GM19328 (cell line): ENCODE results near the gene WDR48.
"Not testable (repeated sequence)": the region's sequence is repeated elsewhere in the genome, so short reads cannot be mapped to it uniquely, and the experiment has no call there.

Source experiments
- ATAC-seq: cut with Tn5 transposase; IDR thresholded peaks from one replicate; pipeline ENCODE4 v1.9.1; 2021; ENCODE audit warnings: mild to moderate bottlenecking, moderate library complexity; ENCODE audit not compliant: unreplicated experiment

Gene WDR48

GRCh38 chr3:39051649-39052561, at the start of gene WDR48, which contains the start of gene SCN11A:
WDR48 (plus strand) TSS chr3:39052016; CDS start chr3:39052026, 10 bp downstream.
SCN11A (minus strand) TSS chr3:39051944; CDS start chr3:38950362, 101,582 bp downstream.
- peak; percentile 98 for ATAC-seq

GRCh38 chr3:39005295-39005694, 46.5 kb upstream of the WDR48 start:
- ATAC-seq = no peak

- no peak for ATAC-seq
Measured at GRCh38 chr3:39011191-39011736, 40.6 kb upstream of the WDR48 start.

DNA sequence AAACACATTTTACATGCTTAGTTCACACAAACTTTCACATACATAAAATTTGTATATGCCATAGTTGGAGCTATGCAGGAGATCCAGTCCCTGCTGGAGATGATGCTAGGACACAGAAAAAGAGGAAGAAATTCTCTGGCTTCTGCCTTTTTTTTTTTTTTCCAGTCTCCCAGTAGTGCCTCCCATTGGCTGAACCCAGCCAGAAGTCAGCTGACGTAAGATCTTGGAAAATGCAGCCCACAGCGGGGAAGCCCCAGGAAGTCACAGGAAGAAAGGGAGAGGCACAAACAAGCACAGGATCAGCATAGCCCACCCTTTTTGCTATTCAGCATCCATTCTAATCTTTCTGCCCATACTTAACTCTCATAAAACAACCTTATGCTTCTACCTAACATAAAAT, 38.5 kb upstream of the WDR48 start:
- ATAC-seq = no peak

DNA sequence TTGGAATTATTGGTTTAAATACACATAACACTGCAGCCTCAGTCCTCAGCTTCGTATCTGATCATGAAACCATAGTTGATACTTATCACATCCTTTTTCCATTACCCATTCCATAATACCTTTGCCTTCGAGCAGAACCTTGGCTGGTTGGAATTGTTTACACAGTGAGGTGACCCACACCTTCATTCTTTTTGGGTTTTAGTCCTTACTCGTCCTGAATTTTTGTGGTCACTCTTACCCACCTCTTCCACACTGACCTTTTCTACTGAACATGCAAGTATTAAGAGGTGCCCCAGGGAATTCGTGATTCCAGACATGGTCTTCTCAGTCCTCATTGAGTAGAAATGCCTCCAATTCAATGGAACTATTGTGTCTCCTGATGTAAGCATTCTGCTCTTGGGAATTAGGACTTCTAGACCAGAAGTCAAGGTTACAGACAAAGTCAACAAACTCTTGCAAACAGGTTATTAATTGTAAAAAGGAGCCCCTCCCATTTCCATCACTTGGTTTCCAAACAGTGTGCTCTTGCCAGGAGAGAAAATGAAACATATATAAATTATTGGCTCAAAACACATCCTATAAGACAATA, 37.8 kb upstream of the WDR48 start:
- no peak for ATAC-seq

GRCh38 chr3:39015418-39015817, 36.4 kb upstream of the WDR48 start:
- no peak for ATAC-seq

GRCh38 chr3:39019299-39019698, 32.5 kb upstream of the WDR48 start:
- ATAC-seq = no peak

- ATAC-seq = no peak
Measured at GRCh38 chr3:39021029-39021428, 30.8 kb upstream of the WDR48 start.

DNA sequence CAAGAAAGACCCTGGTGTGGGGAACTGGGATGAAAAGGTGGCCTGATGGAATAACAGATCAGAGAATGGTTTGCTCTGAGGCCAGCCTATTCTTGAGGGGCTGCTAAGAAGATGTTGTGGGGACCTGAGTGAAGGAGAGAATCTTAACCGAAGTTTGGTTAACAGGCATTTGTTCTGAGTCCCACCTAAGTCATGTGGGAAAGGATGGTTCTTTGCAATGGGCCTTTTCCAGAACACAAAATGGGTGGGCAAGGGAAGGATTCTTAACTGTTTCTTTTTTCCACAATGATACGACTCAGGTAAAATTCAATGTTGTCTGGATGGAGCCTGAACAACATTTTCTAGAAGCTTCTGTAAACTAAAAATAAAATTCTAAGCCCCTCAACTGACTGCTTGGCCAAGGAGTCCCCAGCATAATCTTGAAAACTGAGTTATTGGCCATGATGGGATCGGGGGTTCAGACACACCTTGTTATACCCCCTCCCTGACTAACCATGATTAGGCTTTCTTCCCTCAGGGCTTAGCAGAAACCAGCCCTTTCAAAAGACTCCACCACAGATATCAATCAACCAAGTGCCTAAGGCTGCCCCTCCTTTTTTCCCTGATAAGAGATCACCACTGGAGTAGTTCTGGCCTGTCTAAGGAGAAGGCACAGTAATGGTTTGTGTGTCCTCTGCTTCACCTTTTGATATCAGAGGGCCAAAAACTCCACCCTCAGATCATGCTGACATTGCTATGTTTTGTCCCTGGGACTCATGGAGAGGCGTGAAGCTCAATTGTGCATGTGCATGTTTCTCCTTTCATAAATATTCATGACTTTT, 30.1 kb upstream of the WDR48 start:
- no peak for ATAC-seq

DNA sequence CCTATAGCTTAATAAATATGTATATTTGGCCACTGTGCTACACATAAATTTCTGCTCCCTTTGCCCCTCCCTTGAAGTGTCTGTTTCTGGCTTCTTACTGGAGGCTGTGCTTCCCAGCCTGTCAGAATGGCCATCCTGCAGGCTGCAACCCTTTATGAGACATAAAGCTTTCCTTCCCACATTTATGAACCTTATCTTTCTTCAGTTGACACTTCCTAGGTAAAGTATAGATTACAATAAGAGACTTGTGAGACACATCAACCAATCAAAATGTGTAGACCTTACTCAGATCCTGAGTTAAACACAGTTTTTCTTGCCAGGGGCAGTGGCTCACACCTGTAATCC, 29.6 kb upstream of the WDR48 start:
- no peak for ATAC-seq

GRCh38 chr3:39024497-39024896, 27.3 kb upstream of the WDR48 start:
- no peak for ATAC-seq

GRCh38 chr3:39025222-39025970, 26.4 kb upstream of the WDR48 start:
- no peak for ATAC-seq

DNA sequence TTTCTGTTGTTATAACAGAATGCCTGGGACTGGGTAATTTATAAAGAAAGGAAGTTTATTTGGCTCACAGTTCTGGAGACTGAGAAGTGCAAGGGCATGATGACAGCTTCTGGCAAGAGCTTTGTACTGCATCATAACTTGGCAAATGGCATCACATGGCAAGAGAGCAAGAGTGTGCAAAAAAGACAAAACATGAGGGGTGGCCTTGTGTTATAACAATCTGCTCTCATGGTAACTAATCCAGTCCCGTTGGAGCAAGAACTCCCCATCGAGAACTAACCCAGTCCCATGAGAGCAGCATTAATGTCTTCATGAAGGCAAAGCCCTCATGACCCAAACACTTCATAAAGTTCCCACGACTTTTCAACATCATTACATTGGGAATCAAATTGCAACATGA, 23.3 kb upstream of the WDR48 start:
- ATAC-seq = no peak

GRCh38 chr3:39029556-39029955, 22.3 kb upstream of the WDR48 start:
- no peak for ATAC-seq

GRCh38 chr3:39038165-39038564, 13.7 kb upstream of the WDR48 start:
- ATAC-seq = no peak

- ATAC-seq = no peak
Measured at GRCh38 chr3:39050029-39050428, 1.8 kb upstream of the WDR48 start.

- no peak for ATAC-seq
Measured at GRCh38 chr3:39052583-39052982, 767 bp downstream of the WDR48 start.

GRCh38 chr3:39053696-39054095, 1.9 kb downstream of the WDR48 start:
- ATAC-seq = no peak

DNA sequence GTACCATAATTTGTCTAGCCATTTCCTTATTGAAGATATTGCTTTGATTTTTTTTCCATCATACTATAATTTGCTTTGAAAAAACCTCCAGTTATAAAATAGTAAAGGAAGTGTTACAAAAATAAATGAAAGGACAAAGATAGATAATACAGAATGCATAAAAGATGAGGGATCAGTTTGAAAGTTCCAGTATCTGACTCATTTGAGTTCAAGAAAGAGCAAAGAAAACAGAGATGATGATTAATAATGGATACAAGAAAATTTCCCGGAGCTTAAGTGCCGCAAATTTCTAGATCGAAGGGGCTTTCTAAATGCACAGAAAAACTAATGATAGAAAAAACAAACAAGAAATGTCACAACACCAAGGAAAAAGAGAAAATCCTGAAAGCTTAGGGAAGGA, 4.3 kb downstream of the WDR48 start:
- ATAC-seq = no peak

DNA sequence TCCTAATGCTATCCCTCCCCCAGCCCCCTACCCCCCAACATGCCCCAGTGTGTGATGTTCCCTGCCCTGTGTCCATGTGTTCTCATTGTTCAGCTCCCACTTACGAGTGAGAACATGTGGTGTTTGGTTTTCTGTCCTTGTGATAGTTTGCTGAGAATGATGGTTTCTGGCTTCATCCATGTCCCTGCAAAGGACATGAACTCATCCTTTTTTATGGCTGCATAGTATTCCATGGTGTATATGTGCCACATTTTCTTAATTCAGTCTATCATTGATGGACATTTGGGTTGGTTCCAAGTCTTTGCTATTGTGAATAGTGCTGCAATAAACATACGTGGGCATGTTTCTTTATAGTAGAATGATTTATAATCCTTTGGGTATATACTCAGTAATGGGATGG, 9.4 kb downstream of the WDR48 start:
- not testable (repeated sequence) for ATAC-seq

- ATAC-seq = no peak
Measured at GRCh38 chr3:39062180-39062579, 10.4 kb downstream of the WDR48 start.
